GM23338 (cell line): ENCODE results near the gene UGT1A7. TPM values are rescaled to one million over a fixed set of nuclear protein-coding genes. Genes with fewer than 3 reads are reported as not detected.

ENCODE experiments used
- ATAC-seq: fragments of 200-7000 bp; cut with Tn5 transposase; 3 replicates; pipeline ENCODE4 v1.9.1; 2020
- DNase-seq: peaks from one replicate; pipeline ENCODE4 v3.0.0-alpha.2; 2015; ENCODE audit warnings: low spot score
- H2AFZ ChIP-seq: fragments of 200-600 bp; sonication (generic); 2 replicates; pipeline ENCODE4 v1.8.0; 2016; ENCODE audit warnings: antibody characterized with exemption, mild to moderate bottlenecking, moderate library complexity
- H3F3A ChIP-seq: fragments of 200-600 bp; sonication (generic); replicated peaks from 2 replicates; pipeline ENCODE4 v1.8.0; 2017; ENCODE audit warnings: antibody characterized with exemption, mixed run types, low read depth
- H3K27ac ChIP-seq: fragments of 200-600 bp; sonication (generic); 2 replicates; pipeline ENCODE4 v1.6.1; 2016; ENCODE audit warnings: low read depth
- H3K27me3 ChIP-seq: fragments of 200-600 bp; sonication (generic); 2 replicates; pipeline ENCODE4 v1.8.0; 2016; ENCODE audit warnings: mild to moderate bottlenecking, mixed run types, moderate library complexity; ENCODE audit not compliant: insufficient read depth
- H3K36me3 ChIP-seq: fragments of 200-600 bp; sonication (generic); 2 replicates; pipeline ENCODE4 v1.8.0; 2016; ENCODE audit warnings: mild to moderate bottlenecking; ENCODE audit not compliant: insufficient read depth
- H3K4me1 ChIP-seq: fragments of 200-600 bp; sonication (generic); 2 replicates; pipeline ENCODE4 v1.8.0; 2016; ENCODE audit warnings: mild to moderate bottlenecking, moderate library complexity; ENCODE audit not compliant: insufficient read depth
- H3K4me2 ChIP-seq: fragments of 200-600 bp; sonication (generic); 2 replicates; pipeline ENCODE4 v1.7.1; 2017; ENCODE audit warnings: mixed run types
- H3K4me3 ChIP-seq: fragments of 200-600 bp; sonication (generic); 2 replicates; pipeline ENCODE4 v1.6.1; 2016; ENCODE audit warnings: mixed run types
- H3K79me2 ChIP-seq: fragments of 200-600 bp; sonication (generic); replicated peaks from 2 replicates; pipeline ENCODE4 v1.8.0; 2017; ENCODE audit warnings: mild to moderate bottlenecking; ENCODE audit not compliant: insufficient read depth
- H3K9me2 ChIP-seq: fragments of 200-600 bp; sonication (generic); 2 replicates; pipeline ENCODE4 v1.8.0; 2017; ENCODE audit not compliant: insufficient read depth
- H4K20me1 ChIP-seq: fragments of 200-600 bp; sonication (generic); replicated peaks from 2 replicates; pipeline ENCODE4 v1.8.0; 2017; ENCODE audit warnings: mild to moderate bottlenecking; ENCODE audit not compliant: insufficient read depth
- H3K27ac Mint-ChIP-seq: 2 replicates; pipeline ENCODE4 v1.8.0; 2020; ENCODE audit warnings: inconsistent platforms, mild to moderate bottlenecking, moderate library complexity, mixed read lengths
- H3K27me3 Mint-ChIP-seq: 3 replicates; pipeline ENCODE4 v1.8.0; 2022; ENCODE audit warnings: low read depth, mild to moderate bottlenecking, moderate library complexity, mixed read lengths, inconsistent platforms; ENCODE audit not compliant: insufficient read depth, poor library complexity
- H3K36me3 Mint-ChIP-seq: 3 replicates; pipeline ENCODE4 v1.8.0; 2021; ENCODE audit warnings: low read depth, mild to moderate bottlenecking, inconsistent platforms, moderate library complexity, mixed read lengths
- H3K4me1 Mint-ChIP-seq: 3 replicates; pipeline ENCODE4 v1.8.0; 2020; ENCODE audit warnings: mild to moderate bottlenecking, inconsistent platforms, mixed read lengths
- H3K4me3 Mint-ChIP-seq: 3 replicates; pipeline ENCODE4 v1.8.0; 2021; ENCODE audit warnings: moderate library complexity, mild to moderate bottlenecking, inconsistent platforms, mixed read lengths
- H3K9me3 Mint-ChIP-seq: 3 replicates; pipeline ENCODE4 v1.8.0; 2020; ENCODE audit warnings: moderate library complexity, mild to moderate bottlenecking, inconsistent platforms, mixed read lengths
- EZH2phosphoT487 ChIP-seq: fragments of 200-600 bp; sonication (generic); IDR thresholded peaks from one replicate; pipeline ENCODE4 v1.8.1; 2018; ENCODE audit warnings: antibody characterized with exemption; ENCODE audit not compliant: unreplicated experiment
- JUNB ChIP-seq: IDR thresholded peaks from one replicate; pipeline ENCODE4 v1.6.1; 2016; ENCODE audit warnings: antibody characterized with exemption; ENCODE audit not compliant: unreplicated experiment
- NANOG ChIP-seq: IDR thresholded peaks from 2 replicates; pipeline ENCODE4 v1.6.1; 2016; ENCODE audit warnings: antibody characterized with exemption, borderline replicate concordance
- POLR2AphosphoS5 ChIP-seq: IDR thresholded peaks from 2 replicates; pipeline ENCODE4 v1.6.1; 2016; ENCODE audit warnings: antibody characterized with exemption, low read depth
- REST ChIP-seq: IDR thresholded peaks from one replicate; pipeline ENCODE4 v1.6.1; 2018; ENCODE audit warnings: antibody characterized with exemption; ENCODE audit not compliant: unreplicated experiment
- polyA plus RNA-seq: library from polyadenylated mRNA; unstranded; fragments of >200 nt; fragmentation: Nextera tagmentation; extraction: Ambion mirVana; gene quantifications from 2 replicates; pipeline ENCODE4 v1.2.1, GENCODE V29; 2016
- total RNA-seq: library from RNA; depleted of rRNA; stranded (reverse); fragments of >200 nt; shearing (Covaris generic); gene quantifications from 2 replicates; pipeline ENCODE4 v1.2.3, GENCODE V29; 2014
- TF ChIP-seq, protein P1 (sequence below): fragments of 250-450 bp; sonication (Bioruptor Pico); IDR thresholded peaks from 2 replicates; pipeline ENCODE4 v1.5.0; 2020; ENCODE audit warnings: mild to moderate bottlenecking, moderate library complexity

UGT1A7 gene
- total and polyA plus RNA-seq, 2 experiments from 2014 or later: not detected

DNA sequence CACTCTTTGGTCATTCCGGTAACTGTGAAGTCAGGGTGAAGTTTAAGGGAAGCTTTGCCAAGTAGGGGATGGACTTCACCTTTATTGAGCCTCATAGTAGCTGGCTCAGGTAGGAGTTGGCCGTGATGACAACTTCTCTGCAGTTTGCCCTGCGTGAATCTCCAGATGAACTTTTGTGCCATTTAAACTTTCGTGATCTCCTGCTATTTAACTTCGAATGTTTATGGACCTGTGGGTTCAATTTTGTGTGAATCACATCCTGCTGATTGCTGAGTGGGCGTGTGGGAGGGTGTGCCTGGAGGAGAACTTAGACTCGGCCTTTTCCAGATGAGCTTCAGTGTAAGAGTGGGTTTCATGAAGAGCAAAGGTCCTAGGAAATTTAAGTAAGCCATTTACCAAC, 82.6 kb downstream of the UGT1A7 start (continued):
- TF ChIP-seq, protein P1, sequence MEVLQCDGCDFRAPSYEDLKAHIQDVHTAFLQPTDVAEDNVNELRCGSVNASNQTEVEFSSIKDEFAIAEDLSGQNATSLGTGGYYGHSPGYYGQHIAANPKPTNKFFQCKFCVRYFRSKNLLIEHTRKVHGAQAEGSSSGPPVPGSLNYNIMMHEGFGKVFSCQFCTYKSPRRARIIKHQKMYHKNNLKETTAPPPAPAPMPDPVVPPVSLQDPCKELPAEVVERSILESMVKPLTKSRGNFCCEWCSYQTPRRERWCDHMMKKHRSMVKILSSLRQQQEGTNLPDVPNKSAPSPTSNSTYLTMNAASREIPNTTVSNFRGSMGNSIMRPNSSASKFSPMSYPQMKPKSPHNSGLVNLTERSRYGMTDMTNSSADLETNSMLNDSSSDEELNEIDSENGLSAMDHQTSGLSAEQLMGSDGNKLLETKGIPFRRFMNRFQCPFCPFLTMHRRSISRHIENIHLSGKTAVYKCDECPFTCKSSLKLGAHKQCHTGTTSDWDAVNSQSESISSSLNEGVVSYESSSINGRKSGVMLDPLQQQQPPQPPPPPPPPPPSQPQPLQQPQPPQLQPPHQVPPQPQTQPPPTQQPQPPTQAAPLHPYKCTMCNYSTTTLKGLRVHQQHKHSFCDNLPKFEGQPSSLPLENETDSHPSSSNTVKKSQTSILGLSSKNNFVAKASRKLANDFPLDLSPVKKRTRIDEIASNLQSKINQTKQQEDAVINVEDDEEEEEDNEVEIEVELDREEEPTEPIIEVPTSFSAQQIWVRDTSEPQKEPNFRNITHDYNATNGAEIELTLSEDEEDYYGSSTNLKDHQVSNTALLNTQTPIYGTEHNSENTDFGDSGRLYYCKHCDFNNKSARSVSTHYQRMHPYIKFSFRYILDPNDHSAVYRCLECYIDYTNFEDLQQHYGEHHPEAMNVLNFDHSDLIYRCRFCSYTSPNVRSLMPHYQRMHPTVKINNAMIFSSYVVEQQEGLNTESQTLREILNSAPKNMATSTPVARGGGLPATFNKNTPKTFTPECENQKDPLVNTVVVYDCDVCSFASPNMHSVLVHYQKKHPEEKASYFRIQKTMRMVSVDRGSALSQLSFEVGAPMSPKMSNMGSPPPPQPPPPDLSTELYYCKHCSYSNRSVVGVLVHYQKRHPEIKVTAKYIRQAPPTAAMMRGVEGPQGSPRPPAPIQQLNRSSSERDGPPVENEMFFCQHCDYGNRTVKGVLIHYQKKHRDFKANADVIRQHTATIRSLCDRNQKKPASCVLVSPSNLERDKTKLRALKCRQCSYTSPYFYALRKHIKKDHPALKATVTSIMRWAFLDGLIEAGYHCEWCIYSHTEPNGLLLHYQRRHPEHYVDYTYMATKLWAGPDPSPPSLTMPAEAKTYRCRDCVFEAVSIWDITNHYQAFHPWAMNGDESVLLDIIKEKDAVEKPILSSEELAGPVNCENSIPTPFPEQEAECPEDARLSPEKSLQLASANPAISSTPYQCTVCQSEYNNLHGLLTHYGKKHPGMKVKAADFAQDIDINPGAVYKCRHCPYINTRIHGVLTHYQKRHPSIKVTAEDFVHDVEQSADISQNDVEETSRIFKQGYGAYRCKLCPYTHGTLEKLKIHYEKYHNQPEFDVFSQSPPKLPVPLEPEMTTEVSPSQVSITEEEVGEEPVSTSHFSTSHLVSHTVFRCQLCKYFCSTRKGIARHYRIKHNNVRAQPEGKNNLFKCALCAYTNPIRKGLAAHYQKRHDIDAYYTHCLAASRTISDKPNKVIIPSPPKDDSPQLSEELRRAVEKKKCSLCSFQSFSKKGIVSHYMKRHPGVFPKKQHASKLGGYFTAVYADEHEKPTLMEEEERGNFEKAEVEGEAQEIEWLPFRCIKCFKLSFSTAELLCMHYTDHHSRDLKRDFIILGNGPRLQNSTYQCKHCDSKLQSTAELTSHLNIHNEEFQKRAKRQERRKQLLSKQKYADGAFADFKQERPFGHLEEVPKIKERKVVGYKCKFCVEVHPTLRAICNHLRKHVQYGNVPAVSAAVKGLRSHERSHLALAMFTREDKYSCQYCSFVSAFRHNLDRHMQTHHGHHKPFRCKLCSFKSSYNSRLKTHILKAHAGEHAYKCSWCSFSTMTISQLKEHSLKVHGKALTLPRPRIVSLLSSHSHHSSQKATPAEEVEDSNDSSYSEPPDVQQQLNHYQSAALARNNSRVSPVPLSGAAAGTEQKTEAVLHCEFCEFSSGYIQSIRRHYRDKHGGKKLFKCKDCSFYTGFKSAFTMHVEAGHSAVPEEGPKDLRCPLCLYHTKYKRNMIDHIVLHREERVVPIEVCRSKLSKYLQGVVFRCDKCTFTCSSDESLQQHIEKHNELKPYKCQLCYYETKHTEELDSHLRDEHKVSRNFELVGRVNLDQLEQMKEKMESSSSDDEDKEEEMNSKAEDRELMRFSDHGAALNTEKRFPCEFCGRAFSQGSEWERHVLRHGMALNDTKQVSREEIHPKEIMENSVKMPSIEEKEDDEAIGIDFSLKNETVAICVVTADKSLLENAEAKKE: no peak
- TF ChIP-seq EZH2phosphoT487 (no peak), NANOG (no peak)

DNA sequence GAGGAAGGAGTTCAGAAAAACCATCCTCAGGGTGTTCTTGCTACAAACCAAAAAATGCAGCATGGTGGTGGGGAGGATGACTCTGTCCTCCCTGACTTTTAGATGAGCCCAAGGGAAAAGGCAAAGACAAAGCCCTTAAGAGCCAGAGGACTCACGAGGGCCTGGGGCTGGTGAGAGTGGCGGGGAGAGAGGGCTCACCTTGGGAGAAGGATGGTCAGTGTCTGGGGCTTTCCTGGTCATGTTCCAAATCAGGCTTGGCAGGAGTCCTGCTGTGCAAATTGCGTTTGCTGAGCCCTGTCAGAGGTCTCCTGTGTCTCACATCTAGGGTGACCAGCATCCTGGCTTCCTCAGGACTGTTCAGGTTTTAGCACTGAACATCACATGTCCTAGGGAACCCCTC, 83.1 kb downstream of the UGT1A7 start:
- Histone ChIP-seq H3K27me3 (no peaks in the 10 kb centered on the region), H4K20me1 (no peaks in the 10 kb centered on the region), H3K9me2 (no peaks in the 10 kb centered on the region; the same call in 1 of the 2 replicates), H3K27ac (no peak overlapping the region), H3K4me3 (no peak overlapping the region), H3K4me1 (no peaks in the 10 kb centered on the region), H3F3A (no peaks in the 10 kb centered on the region), H3K36me3 (no peaks in the 10 kb centered on the region), H2AFZ (no peak overlapping the region), H3K79me2 (no peaks in the 10 kb centered on the region), H3K4me2 (no peak overlapping the region)
- Mint-ChIP-seq H3K9me3 (peaks cover 3% of the 10 kb centered on the region; the same call in 2 of the 3 replicates), H3K27me3 (no peaks in the 10 kb centered on the region), H3K36me3 (no peaks in the 10 kb centered on the region; the same call in 2 of the 3 replicates), H3K4me1 (peaks cover 9% of the 10 kb centered on the region), H3K4me3 (no peak overlapping the region), H3K27ac (no peak overlapping the region)
- ATAC-seq (no peak), DNase-seq (no peak)
- TF ChIP-seq REST: no peak
- no peak for TF ChIP-seq NANOG
- TF ChIP-seq, protein P1: no peak
- TF ChIP-seq JUNB: no peak
- TF ChIP-seq POLR2AphosphoS5: no peak
